AG04450 (cell line): Measurements from ENCODE around the gene CBFB. TPM values are rescaled to one million over a fixed set of nuclear protein-coding genes. Genes with fewer than 3 reads are reported as not detected.
A peak's percentile ranks its signal among the peaks of the same experiment; 100 is the strongest.

Source experiments
- CTCF ChIA-PET: fragments of 300-600, 350-600 bp; formaldehyde crosslinking; extraction: SDS; loops from one replicate; lab custom pipeline; 2022; ENCODE audit warnings: antibody characterized with exemption, inconsistent platforms; lab: Charles Lee
- POLR2A ChIA-PET: fragments of 350-600 bp; formaldehyde crosslinking; extraction: SDS; loops from one replicate; lab custom pipeline; 2021; ENCODE audit warnings: antibody characterized with exemption, inconsistent platforms; lab: Yijun Ruan, JAX
- DNase-seq: peaks from one replicate; pipeline ENCODE4 v3.0.0-alpha.2; 2011; ENCODE audit warnings: low read depth, low spot score
- H3K27ac ChIP-seq: one replicate; pipeline ENCODE4 v1.5.1; 2012; ENCODE audit warnings: low read depth, low read length, control low read depth
- H3K27me3 ChIP-seq: one replicate; pipeline ENCODE4 v1.6.0; 2012; ENCODE audit warnings: low read length; ENCODE audit not compliant: control insufficient read depth, insufficient read depth
- H3K4me3 ChIP-seq: 2 replicates; pipeline ENCODE4 v1.5.1; 2011; ENCODE audit warnings: mild to moderate bottlenecking, low read depth, low read length, control low read depth
- H3K9me3 ChIP-seq: 2 replicates; pipeline ENCODE4 v1.5.1; 2012; ENCODE audit warnings: low read length; ENCODE audit not compliant: control insufficient read depth, insufficient read depth
- polyA plus RNA-seq: library from polyadenylated mRNA; depleted of rRNA; stranded (reverse); fragments of >200 nt; gene quantifications from 2 replicates; pipeline ENCODE4 v1.2.3, GENCODE V29; 2011
- TF ChIP-seq, protein P1 (sequence below): IDR thresholded peaks from 2 replicates; pipeline ENCODE4 v1.5.1; 2011; ENCODE audit warnings: low read depth, low read length, control low read depth, inconsistent platforms

The CBFB gene
- polyA plus RNA-seq, 1 experiment, result 46.1 TPM

DNA sequence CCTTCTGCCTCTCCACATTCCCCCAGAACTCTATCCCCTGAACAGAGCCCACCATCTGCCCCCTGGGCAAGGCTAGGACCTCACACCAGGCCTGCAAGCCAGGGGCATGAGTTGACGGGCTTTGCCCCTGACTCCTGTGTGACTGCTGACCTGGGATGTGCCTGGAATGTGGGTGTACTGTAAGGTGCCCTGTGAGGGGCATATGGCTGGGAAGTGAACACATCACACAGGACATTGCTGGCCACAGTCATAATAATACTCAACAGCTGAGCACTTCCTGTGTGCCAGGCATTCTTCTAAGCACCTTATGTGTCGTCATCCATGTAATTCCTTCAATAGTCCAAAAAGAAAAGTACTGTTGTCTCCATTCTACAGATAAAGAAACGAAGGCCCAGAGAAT lies 27.2 kb upstream of the CBFB start:
- Histone ChIP-seq H3K4me3 (no peak overlapping the region), H3K9me3 (no peaks in the 10 kb centered on the region), H3K27me3 (peaks cover 20% of the 10 kb centered on the region), H3K27ac (no peak overlapping the region)
- no peak for DNase-seq
- CTCF ChIA-PET, result interaction anchor here (1.9 kb wide), 1 partner anchor 16 kb away, joined by 4 read pairs; no protein-coding TSS in a partner anchor
- TF ChIP-seq, protein P1, sequence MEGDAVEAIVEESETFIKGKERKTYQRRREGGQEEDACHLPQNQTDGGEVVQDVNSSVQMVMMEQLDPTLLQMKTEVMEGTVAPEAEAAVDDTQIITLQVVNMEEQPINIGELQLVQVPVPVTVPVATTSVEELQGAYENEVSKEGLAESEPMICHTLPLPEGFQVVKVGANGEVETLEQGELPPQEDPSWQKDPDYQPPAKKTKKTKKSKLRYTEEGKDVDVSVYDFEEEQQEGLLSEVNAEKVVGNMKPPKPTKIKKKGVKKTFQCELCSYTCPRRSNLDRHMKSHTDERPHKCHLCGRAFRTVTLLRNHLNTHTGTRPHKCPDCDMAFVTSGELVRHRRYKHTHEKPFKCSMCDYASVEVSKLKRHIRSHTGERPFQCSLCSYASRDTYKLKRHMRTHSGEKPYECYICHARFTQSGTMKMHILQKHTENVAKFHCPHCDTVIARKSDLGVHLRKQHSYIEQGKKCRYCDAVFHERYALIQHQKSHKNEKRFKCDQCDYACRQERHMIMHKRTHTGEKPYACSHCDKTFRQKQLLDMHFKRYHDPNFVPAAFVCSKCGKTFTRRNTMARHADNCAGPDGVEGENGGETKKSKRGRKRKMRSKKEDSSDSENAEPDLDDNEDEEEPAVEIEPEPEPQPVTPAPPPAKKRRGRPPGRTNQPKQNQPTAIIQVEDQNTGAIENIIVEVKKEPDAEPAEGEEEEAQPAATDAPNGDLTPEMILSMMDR, result no peak
- POLR2A ChIA-PET, result no interaction called here

DNA sequence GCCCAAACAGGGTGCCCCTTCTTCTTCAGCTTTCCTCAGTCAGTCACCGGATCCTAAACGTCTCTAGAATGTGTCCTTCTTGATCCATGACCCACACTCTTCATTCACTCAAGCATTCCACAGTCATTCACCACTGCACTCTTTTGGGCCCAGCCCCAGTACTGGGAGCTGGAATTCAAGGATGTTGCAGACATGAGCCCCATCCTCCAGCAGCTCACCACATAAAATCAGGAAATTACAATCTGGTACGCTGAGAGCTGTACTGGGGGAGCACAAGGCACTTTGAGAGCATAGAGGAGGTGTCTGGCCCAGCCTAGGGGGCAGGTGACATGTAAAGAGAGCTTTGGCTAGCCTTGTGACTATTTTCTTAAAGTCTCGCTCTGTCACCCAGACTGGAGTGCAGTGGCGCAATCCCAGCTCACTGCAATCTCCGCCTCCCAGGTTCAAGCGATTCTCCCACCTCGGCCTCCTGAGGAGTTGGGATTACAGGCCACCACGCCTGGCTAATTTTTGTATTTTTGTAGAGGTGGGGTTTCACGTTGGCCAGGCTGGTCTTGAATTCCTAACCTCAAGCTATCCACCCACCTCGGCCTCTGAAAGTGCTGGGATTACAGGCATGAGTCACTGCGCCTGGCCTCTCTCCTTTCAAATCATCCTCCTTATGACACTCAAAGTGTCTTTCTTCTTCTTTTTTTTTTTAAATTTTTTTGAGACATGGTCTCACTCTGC lies 21.9 kb upstream of the CBFB start:
- CTCF ChIA-PET, result interaction anchor here (0.6 to 1.5 kb wide), 3 partner anchors 10 to 94 kb away, joined by 3 to 6 read pairs (median 4); no protein-coding TSS in a partner anchor
- no peak overlapping the region for H3K27ac ChIP-seq

DNA sequence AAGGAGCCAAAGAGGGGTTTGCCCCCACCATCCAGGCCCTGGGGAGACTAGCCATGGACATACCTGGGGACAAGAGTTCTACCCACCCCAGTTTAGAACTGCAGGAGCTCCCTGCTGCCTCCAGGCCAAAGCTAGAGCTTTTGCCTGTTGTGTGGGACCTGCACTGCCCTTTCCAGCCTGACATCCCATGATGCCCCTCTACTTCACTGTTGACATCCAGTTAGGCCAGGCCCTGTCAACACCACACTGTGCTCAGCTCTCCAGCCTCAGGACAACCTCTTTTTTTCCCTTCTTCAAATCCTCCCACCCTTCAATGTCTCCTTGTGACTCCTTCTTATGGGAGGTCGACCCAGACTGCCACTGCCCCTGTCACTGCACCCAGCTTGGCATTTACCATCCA lies 19.8 kb upstream of the CBFB start:
- TF ChIP-seq, protein P1, result no peak
- POLR2A ChIA-PET, result no interaction called here
- CTCF ChIA-PET, result no interaction called here

More for the DNA sequence above, 21.9 kb upstream of the CBFB start:
- POLR2A ChIA-PET, result interaction anchor here (0.6 kb wide), 1 partner anchor 41 kb away, joined by 3 read pairs; no protein-coding TSS in a partner anchor
- Histone ChIP-seq H3K9me3 (no peaks in the 10 kb centered on the region), H3K4me3 (no peak overlapping the region), H3K27me3 (peaks cover 12% of the 10 kb centered on the region)
- TF ChIP-seq, protein P1, result no peak
- DNase-seq, result no peak

DNA sequence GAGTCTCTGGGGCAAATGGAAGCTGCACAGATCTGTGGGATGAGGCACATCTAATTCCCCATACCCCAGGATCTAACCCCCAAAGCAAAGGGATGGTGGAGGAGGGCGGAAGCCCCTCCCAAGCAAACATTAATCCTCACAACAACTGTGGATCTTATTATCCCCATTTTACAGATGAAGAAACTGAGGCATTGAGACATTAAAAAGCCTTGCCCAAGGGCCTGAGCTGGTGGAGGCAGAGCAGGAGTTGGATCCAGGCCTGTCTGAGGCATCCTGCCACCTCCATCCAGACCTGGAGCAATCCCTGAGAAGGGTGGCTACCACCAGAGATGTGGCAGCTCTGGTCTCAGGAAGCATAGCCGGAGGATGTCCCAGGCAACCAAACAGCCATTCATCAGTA lies 17.7 kb upstream of the CBFB start:
- Histone ChIP-seq H3K9me3 (no peaks in the 10 kb centered on the region), H3K27me3 (peaks cover 13% of the 10 kb centered on the region), H3K27ac (no peak overlapping the region), H3K4me3 (no peak overlapping the region)
- TF ChIP-seq, protein P1, result no peak
- ChIA-PET CTCF (no interaction called here), POLR2A (no interaction called here)
- DNase-seq, result no peak

More for the DNA sequence above, 19.8 kb upstream of the CBFB start:
- no peaks in the 10 kb centered on the region for H3K9me3 ChIP-seq
- no peak for DNase-seq
- H3K27me3 ChIP-seq, result peaks cover 6% of the 10 kb centered on the region
- H3K4me3 ChIP-seq, result no peak overlapping the region
- no peak overlapping the region for H3K27ac ChIP-seq

DNA sequence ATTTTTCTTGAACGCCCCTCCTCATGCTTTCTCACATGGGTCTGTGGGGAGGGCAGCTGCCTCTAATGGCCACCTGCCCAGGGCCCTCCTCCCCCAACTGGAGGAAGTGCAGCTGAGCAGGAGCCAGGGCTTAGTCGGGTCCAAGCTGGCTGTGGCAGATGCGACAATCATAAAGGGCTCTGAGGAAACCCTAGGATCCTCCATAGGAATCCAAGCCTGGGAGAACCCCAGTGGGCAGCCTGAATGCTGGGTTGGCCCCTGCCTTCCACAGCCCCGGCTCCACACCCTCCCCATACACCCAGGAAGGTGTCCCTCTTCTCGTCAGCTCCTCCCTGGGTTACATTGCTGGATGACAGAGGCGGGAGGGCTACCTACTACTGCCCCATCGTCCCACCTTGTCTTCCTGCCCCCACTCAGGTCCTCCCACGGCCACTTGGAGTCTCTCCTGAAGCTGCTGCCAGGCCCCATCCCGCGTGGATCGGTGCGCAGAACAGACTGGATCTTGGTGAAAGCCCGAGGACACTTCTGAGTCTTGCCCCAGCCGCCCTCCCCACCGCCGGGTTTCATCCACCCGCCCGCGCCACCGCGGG lies 15.6 kb upstream of the CBFB start:
- POLR2A ChIA-PET, result interaction anchor here (0.7 kb wide), 1 partner anchor 109 kb away, joined by 3 read pairs; no protein-coding TSS in a partner anchor
- CTCF ChIA-PET, result interaction anchor here (0.6 to 2.2 kb wide), 5 partner anchors 88 to 510 kb away, joined by 3 to 11 read pairs (median 4); partner anchors contain the start of gene NAE1

More for the DNA sequence above, 15.6 kb upstream of the CBFB start:
- Histone ChIP-seq H3K27me3 (peaks cover 13% of the 10 kb centered on the region), H3K4me3 (peak overlapping the region; percentile 50), H3K9me3 (no peaks in the 10 kb centered on the region), H3K27ac (no peak overlapping the region)
- no peak for DNase-seq
- TF ChIP-seq, protein P1, result no peak
